ENCODE results near the gene STARD6. TPM values are rescaled to one million over a fixed set of nuclear protein-coding genes. Genes with fewer than 3 reads are reported as not detected.

STARD6 gene
- total and polyA plus RNA-seq, 10 of the 15 experiments (the other 5 are each of a cell fraction or from before 2014, with no cell fraction given): 0.10 to 0.84 (median 0.34) TPM; not detected in 3

- TF ChIP-seq, protein P1, sequence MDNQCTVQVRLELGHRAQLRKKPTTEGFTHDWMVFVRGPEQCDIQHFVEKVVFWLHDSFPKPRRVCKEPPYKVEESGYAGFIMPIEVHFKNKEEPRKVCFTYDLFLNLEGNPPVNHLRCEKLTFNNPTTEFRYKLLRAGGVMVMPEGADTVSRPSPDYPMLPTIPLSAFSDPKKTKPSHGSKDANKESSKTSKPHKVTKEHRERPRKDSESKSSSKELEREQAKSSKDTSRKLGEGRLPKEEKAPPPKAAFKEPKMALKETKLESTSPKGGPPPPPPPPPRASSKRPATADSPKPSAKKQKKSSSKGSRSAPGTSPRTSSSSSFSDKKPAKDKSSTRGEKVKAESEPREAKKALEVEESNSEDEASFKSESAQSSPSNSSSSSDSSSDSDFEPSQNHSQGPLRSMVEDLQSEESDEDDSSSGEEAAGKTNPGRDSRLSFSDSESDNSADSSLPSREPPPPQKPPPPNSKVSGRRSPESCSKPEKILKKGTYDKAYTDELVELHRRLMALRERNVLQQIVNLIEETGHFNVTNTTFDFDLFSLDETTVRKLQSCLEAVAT (IDR thresholded peaks at IDR 0.05): 0 out of 2 replicates have a peak, but pooled peaks have one; percentile 29
- TF ChIP-seq NRF1 (conservative IDR thresholded peaks at IDR 0.05; ENCODE audit: low read depth, low read length): peak; percentile 80
- peak; percentile 17 for TF ChIP-seq RELA (IDR thresholded peaks at IDR 0.05; ENCODE audit: borderline replicate concordance, partially characterized antibody)
- TF ChIP-seq POLR2A (IDR thresholded peaks at IDR 0.05; ENCODE audit: low read depth, low read length): peak; percentile 96
- no peak; the same call in 1 of the 2 replicates for TF ChIP-seq REST (IDR thresholded peaks at IDR 0.05; ENCODE audit: low read depth, low read length)
- TF ChIP-seq ZNF384 (IDR thresholded peaks at IDR 0.05; ENCODE audit: borderline replicate concordance, low read depth, low read length): no peak
Observed at GRCh38 chr18:54357660-54358494, at the start of gene STARD6, which contains the start of gene C18orf54 (continued).

GRCh38 chr18:54405290-54405689 lies 47.6 kb upstream of the STARD6 start:
- POLR2A ChIA-PET: no interaction called here
- SMC1A ChIA-PET (ENCODE audit: uncharacterized antibody, unreplicated experiment): no interaction called here
- RAD21 ChIA-PET (ENCODE audit: unreplicated experiment): no interaction called here
- Histone ChIP-seq H3K27me3 (replicated peaks in 1 of 2; ENCODE audit: control insufficient read depth in 2 of 2, insufficient read depth in 2 of 2, low read length in 1 of 2) (no peaks in the 10 kb centered on the region), H3K4me2 (ENCODE audit: control insufficient read depth, insufficient read depth) (no peak overlapping the region), H3K36me3 (ENCODE audit: control insufficient read depth in 2 of 2, insufficient read depth in 2 of 2, low read length in 1 of 2) (no peaks in the 10 kb centered on the region), H3K27ac (ENCODE audit: control insufficient read depth, insufficient read depth) (no peak overlapping the region), H3K9me3 (replicated peaks; ENCODE audit: control insufficient read depth, insufficient read depth, low read length) (no peaks in the 10 kb centered on the region), H3K9ac (ENCODE audit: control insufficient read depth, insufficient read depth, low read length) (no peak overlapping the region), H3K4me1 (ENCODE audit: control insufficient read depth, insufficient read depth, low read length) (no peaks in the 10 kb centered on the region), H3K79me2 (ENCODE audit: control insufficient read depth, insufficient read depth, low read length) (no peaks in the 10 kb centered on the region), H2AFZ (ENCODE audit: control insufficient read depth, low read depth, low read length) (no peak overlapping the region), H3K4me3 (no peak overlapping the region), H4K20me1 (ENCODE audit: control insufficient read depth, insufficient read depth) (no peaks in the 10 kb centered on the region)
- in situ Hi-C loops (cut with MboI): no loop called here
- FAIRE-seq (no peak), ATAC-seq (no peak), DNase-seq (ENCODE audit: low read depth, low spot score) (no peak)
- intact Hi-C loops (cut with micrococcal nuclease; ENCODE audit: unreplicated experiment): no loop called here
- BruUV-seq (replicated peaks): no TSS peak
- CTCF ChIA-PET: interaction anchor here (1.1 kb wide), 1 partner anchor 17 kb away, joined by 3 read pairs; no protein-coding TSS in a partner anchor
- TF ChIP-seq CREB1 (IDR thresholded peaks at IDR 0.05; ENCODE audit: low read depth) (no peak), EED (IDR thresholded peaks at IDR 0.05; ENCODE audit: low read depth) (no peak), PAX5 (IDR thresholded peaks at IDR 0.05; ENCODE audit: borderline replicate concordance, low read depth, low read length) (no peak), POLR2AphosphoS2 (IDR thresholded peaks at IDR 0.05; ENCODE audit: low read depth, low read length) (no peak), SMAD1 (IDR thresholded peaks at IDR 0.05; ENCODE audit: low read depth, partially characterized antibody) (no peak), POU2F2 (IDR thresholded peaks at IDR 0.05; ENCODE audit: borderline replicate concordance, low read depth, low read length) (no peak), IKZF2 (IDR thresholded peaks at IDR 0.05) (no peak), ZSCAN29 (IDR thresholded peaks at IDR 0.05) (no peak), NR2C1 (IDR thresholded peaks at IDR 0.05) (no peak), ASH2L (IDR thresholded peaks at IDR 0.05; ENCODE audit: borderline replicate concordance, low read depth) (no peak), SMAD5 (IDR thresholded peaks at IDR 0.05; ENCODE audit: low read depth) (no peak)
- TF ChIP-seq, protein P2, sequence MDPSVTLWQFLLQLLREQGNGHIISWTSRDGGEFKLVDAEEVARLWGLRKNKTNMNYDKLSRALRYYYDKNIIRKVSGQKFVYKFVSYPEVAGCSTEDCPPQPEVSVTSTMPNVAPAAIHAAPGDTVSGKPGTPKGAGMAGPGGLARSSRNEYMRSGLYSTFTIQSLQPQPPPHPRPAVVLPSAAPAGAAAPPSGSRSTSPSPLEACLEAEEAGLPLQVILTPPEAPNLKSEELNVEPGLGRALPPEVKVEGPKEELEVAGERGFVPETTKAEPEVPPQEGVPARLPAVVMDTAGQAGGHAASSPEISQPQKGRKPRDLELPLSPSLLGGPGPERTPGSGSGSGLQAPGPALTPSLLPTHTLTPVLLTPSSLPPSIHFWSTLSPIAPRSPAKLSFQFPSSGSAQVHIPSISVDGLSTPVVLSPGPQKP (IDR thresholded peaks at IDR 0.05; ENCODE audit: low read depth, low read length): no peak

All from GM12878 (cell line).